Suprapubic skin (tissue), 4 donors: ENCODE measurements around the gene ENAH.

Experiments
- CTCF ChIP-seq, 2 donors: fragments of 200-600 bp in 1 of 2; fragments of 450-650 bp in 1 of 2; sonication (generic) in 1 of 2; IDR thresholded peaks; one replicate each; pipeline ENCODE4 v1.5.1; 2016 to 2019; ENCODE audit warnings: antibody characterized with exemption in 2 of 2, mild to moderate bottlenecking in 1 of 2, moderate library complexity in 1 of 2
- EP300 ChIP-seq: sonication (generic); formaldehyde crosslinking; IDR thresholded peaks from one replicate; pipeline ENCODE4 v1.6.1; 2017; ENCODE audit warnings: antibody characterized with exemption
- POLR2A ChIP-seq, 2 donors: fragments of 450-650 bp; IDR thresholded peaks; one replicate each; pipeline ENCODE4 v1.6.1; 2017; ENCODE audit warnings: antibody characterized with exemption in 2 of 2, mild to moderate bottlenecking in 2 of 2, moderate library complexity in 2 of 2
- POLR2AphosphoS5 ChIP-seq, 3 donors: sonication (generic); formaldehyde crosslinking; IDR thresholded peaks; one replicate each; pipeline ENCODE4 v1.6.1; 2017; ENCODE audit warnings: antibody characterized with exemption in 3 of 3

- TF ChIP-seq POLR2A (IDR thresholded peaks at IDR 0.05) (peak in 1 of 2 donors; percentile 66), CTCF (IDR thresholded peaks at IDR 0.05) (no peak), EP300 (no peak), POLR2AphosphoS5 (IDR thresholded peaks at IDR 0.05) (peak in 1 of 3 donors; percentile 34)
Observed at GRCh38 chr1:225653463-225654276, 747 bp upstream of the ENAH start.
